SW480 (cell line): ENCODE data around the gene GK.
"Not testable (repeated sequence)": the region's sequence is repeated elsewhere in the genome, so short reads cannot be mapped to it uniquely, and the experiment has no call there.

Experiments used
- DNase-seq: peaks from one replicate; pipeline ENCODE4 v3.0.0-alpha.2; 2016; ENCODE audit warnings: low spot score

The GK gene

GRCh38 chrX:30712214-30712613, 59.0 kb downstream of the GK start:
- DNase-seq, result no peak

GRCh38 chrX:30713061-30713525, 59.9 kb downstream of the GK start:
- peak; percentile 53 for DNase-seq

DNA sequence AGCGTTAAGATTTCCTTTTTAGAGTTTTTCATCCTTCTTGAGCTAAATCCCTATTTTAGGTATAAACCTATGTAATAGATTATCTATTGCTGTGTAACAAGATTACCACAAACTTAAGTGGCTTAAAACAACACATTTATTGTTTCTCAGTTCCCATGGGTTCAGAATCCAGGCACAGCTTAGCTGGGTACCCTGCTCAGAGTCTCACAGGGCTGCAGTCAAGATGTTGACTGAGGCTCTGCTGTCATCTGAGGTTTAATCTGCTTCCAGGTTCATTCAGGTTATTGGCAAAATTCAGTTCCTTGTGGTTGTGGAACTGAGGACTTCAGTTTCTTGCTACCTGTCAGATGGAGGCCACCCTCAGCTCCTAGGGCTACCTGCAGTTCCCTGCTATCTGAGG, 60.9 kb downstream of the GK start:
- DNase-seq, result no peak

- no peak for DNase-seq
Measured at GRCh38 chrX:30715976-30716375, 62.8 kb downstream of the GK start.

- DNase-seq, result no peak
Measured at GRCh38 chrX:30733852-30734660, 80.8 kb downstream of the GK start.

- DNase-seq, result no peak
Measured at GRCh38 chrX:30734782-30735181, 81.6 kb downstream of the GK start.

DNA sequence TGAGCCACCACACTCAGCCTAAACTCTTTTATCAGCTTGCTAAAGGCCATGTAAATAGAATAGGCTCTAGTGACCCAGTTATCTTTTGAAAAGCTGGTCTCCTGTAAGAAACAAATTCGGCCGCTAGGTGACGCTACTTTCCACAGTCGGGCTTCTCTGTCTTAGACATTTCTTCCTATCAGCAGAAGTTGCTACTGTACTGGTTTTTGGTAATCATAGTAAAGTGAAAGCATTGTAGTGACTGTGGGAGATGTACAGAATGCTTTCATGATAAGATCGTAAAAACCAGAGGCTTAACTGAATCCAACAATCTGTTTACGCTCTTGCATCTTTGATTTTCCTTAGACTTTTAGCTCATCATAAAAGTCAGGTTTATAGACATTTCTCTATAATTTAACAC, 82.6 kb downstream of the GK start:
- DNase-seq, result peak; percentile 70

DNA sequence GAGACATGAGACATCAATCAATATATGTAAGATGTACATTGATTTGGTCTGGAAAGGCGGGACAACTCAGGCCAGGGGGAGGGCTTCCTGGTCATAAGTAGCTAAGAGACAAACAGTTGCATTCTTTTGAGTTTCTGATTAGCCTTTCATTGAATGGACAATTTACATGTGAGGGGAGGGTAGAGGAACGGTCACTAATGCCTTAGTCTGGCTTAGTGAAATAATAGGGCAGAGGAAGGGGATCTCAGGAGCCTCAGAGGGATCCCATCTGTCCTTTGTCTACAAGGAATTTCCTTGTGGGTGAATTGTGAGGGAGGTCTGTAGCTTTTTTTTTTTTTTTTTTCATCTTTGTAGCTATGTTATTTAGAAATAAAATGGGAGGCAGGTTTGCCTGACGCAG, 88.3 kb downstream of the GK start:
- no peak for DNase-seq

- peak; percentile 82 for DNase-seq
Measured at GRCh38 chrX:30748342-30748960, 95.2 kb downstream of the GK start.

DNA sequence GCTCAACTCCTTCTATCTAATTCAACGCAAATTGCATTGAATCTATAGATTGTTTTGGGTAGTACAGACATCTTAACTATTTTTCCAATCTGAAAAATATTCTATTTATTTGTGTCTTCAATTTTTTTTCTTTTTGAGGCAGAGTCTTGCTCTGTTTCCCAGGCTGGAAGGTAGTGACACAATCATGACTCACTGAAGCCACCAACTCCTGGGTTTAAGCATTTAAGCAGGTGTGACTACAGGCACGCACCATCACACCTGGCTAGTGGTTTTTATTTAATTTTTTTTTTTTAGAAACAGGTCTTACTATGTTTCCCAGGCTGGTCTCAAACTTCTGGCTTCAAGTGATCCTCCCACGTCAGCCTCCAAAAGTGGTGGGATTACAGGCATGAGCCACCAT, 98.3 kb downstream of the GK start:
- peak; percentile 66 for DNase-seq

GRCh38 chrX:30762755-30763154, 109.5 kb downstream of the GK start:
- DNase-seq, result no peak

DNA sequence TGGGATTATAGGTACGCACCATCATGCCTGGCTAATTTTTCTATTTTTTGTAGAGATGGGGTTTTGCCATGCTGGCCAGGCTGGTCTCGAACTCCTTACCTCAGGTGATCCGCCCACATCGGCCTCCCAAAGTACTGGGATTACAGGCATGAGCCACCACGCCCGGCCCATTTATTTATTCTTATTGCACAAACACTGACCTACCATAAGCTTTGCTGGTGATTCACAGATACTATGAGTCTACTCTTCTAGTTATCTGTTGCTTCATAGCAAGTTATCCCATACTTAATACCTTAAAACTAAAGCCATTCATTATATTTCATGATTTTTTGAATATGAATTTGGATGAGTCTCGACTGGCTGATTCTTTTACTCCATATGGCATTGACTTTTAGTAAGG, 120.5 kb downstream of the GK start:
- DNase-seq, result not testable (repeated sequence)

DNA sequence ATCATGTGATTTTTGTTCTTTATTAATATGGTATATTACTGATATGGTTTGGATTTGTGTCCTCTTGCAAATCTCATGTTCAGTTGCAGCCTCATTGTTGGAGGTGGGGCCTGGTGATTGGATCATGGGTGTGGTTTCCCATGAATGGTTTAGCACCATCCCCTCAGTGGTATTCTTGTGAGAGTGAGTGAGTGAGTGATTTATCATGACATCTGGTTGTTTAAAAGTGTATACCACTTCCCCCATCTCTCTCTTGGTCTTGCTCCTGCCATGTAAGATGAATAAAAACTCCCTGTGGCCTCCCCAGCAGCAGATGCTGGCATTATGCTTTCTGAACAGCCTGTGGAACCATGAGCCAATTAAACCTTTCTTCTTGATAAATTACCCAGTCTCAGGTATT, 124.4 kb downstream of the GK start:
- no peak for DNase-seq

- DNase-seq, result no peak
Measured at GRCh38 chrX:30779453-30780030, 126.3 kb downstream of the GK start.
